Activated T-cell treated with anti-CD3 and anti-CD28 coated beads, Interleukin-2, amount 50 U/mL, for 72 hours (primary cell): ENCODE data around the gene RALGAPA1. TPM values are rescaled to one million over a fixed set of nuclear protein-coding genes. Genes with fewer than 3 reads are reported as not detected.
"Not testable (repeated sequence)": the region's sequence is repeated elsewhere in the genome, so short reads cannot be mapped to it uniquely, and the experiment has no call there.

Source experiments
- ATAC-seq, 2 donors: fragments of 150-1000 bp; cut with Tn5 transposase; replicated peaks in 1 of 2; 2 replicates each; pipeline ENCODE4 v1.10.0; 2021; ENCODE audit warnings: moderate library complexity in 2 of 2, mild to moderate bottlenecking in 1 of 2
- DNase-seq, 2 donors: peaks; one replicate each; pipeline ENCODE4 v3.0.0; 2021 to 2022; ENCODE audit warnings: mixed read lengths in 1 of 2
- H3K27ac Mint-ChIP-seq: one replicate; pipeline ENCODE4 v1.8.0; 2022; ENCODE audit warnings: mild to moderate bottlenecking, moderate library complexity, mixed read lengths
- H3K27me3 Mint-ChIP-seq: one replicate; pipeline ENCODE4 v1.8.0; 2022; ENCODE audit warnings: low read depth, mixed read lengths
- H3K36me3 Mint-ChIP-seq, 2 donors: one replicate each; pipeline ENCODE4 v1.8.0; 2022; ENCODE audit warnings: mixed read lengths in 2 of 2, mild to moderate bottlenecking in 1 of 2; ENCODE audit not compliant: insufficient read depth in 2 of 2
- H3K4me1 Mint-ChIP-seq: one replicate; pipeline ENCODE4 v1.8.0; 2022; ENCODE audit warnings: low read depth, mixed read lengths
- H3K4me3 Mint-ChIP-seq, 2 donors: one replicate each; pipeline ENCODE4 v1.8.0; 2022; ENCODE audit warnings: mild to moderate bottlenecking in 2 of 2, mixed read lengths in 2 of 2, moderate library complexity in 2 of 2
- H3K9me3 Mint-ChIP-seq, 2 donors: one replicate each; pipeline ENCODE4 v1.8.0; 2022; ENCODE audit warnings: mixed read lengths in 2 of 2
- total RNA-seq, 2 donors: library from RNA; stranded (reverse); gene quantifications; one replicate each; pipeline ENCODE4 v1.2.3, GENCODE V29; 2022

RALGAPA1 gene
- total RNA-seq, 2 donors from 2014 or later = 34.0 to 41.8 TPM

- not testable (repeated sequence) for H3K4me3 Mint-ChIP-seq, H3K27ac Mint-ChIP-seq, H3K4me1 Mint-ChIP-seq, DNase-seq, H3K9me3 Mint-ChIP-seq, ATAC-seq, H3K27me3 Mint-ChIP-seq
- H3K36me3 Mint-ChIP-seq = peaks cover 5 to 11% of the 10 kb centered on the region in 2 donors
Observed at GRCh38 chr14:35735163-35735562, 73.9 kb downstream of the RALGAPA1 start.

- not testable (repeated sequence) for H3K27ac Mint-ChIP-seq, H3K4me3 Mint-ChIP-seq, H3K27me3 Mint-ChIP-seq, H3K4me1 Mint-ChIP-seq, ATAC-seq, DNase-seq, H3K9me3 Mint-ChIP-seq
- peaks cover 5 to 11% of the 10 kb centered on the region in 2 donors for H3K36me3 Mint-ChIP-seq
Observed at GRCh38 chr14:35733510-35733909, 75.6 kb downstream of the RALGAPA1 start.

GRCh38 chr14:35730871-35731270 is 78.2 kb downstream of the RALGAPA1 start:
- H3K4me1 Mint-ChIP-seq = peaks cover 6% of the 10 kb centered on the region
- H3K27ac Mint-ChIP-seq = no peak overlapping the region

GRCh38 chr14:35727764-35728163 is 81.3 kb downstream of the RALGAPA1 start:
- H3K36me3 Mint-ChIP-seq = peaks cover 0 to 2% of the 10 kb centered on the region in 2 donors
- no peak overlapping the region for H3K4me3 Mint-ChIP-seq
- DNase-seq (no peak), ATAC-seq (no peak)
- peak overlapping the region; percentile 54 for H3K27ac Mint-ChIP-seq
- no peaks in the 10 kb centered on the region for H3K9me3 Mint-ChIP-seq
- no peaks in the 10 kb centered on the region for H3K4me1 Mint-ChIP-seq
- no peaks in the 10 kb centered on the region for H3K27me3 Mint-ChIP-seq

More at GRCh38 chr14:35730871-35731270, 78.2 kb downstream of the RALGAPA1 start:
- Mint-ChIP-seq H3K9me3 (no peaks in the 10 kb centered on the region), H3K27me3 (no peaks in the 10 kb centered on the region), H3K36me3 (peaks cover 3 to 11% of the 10 kb centered on the region in 2 donors), H3K4me3 (no peak overlapping the region)
- DNase-seq = no peak
- ATAC-seq = no peak

GRCh38 chr14:35725930-35726329 is 83.2 kb downstream of the RALGAPA1 start:
- Mint-ChIP-seq H3K36me3 (peaks cover 0 to 3% of the 10 kb centered on the region in 2 donors), H3K27me3 (no peaks in the 10 kb centered on the region)

GRCh38 chr14:35715079-35715478 is 94.0 kb downstream of the RALGAPA1 start:
- H3K4me1 Mint-ChIP-seq = no peaks in the 10 kb centered on the region
- H3K36me3 Mint-ChIP-seq = peaks cover 3 to 5% of the 10 kb centered on the region in 2 donors
- no peaks in the 10 kb centered on the region for H3K9me3 Mint-ChIP-seq
- H3K27ac Mint-ChIP-seq = no peak overlapping the region
- ATAC-seq (no peak), DNase-seq (no peak)
- H3K27me3 Mint-ChIP-seq = no peaks in the 10 kb centered on the region
- H3K4me3 Mint-ChIP-seq = no peak overlapping the region

More at GRCh38 chr14:35725930-35726329, 83.2 kb downstream of the RALGAPA1 start:
- no peak for ATAC-seq
- DNase-seq = no peak
- H3K4me1 Mint-ChIP-seq = no peaks in the 10 kb centered on the region
- H3K27ac Mint-ChIP-seq = peak overlapping the region; percentile 11
- no peak overlapping the region for H3K4me3 Mint-ChIP-seq
- H3K9me3 Mint-ChIP-seq = no peaks in the 10 kb centered on the region

GRCh38 chr14:35712466-35712865 is 96.6 kb downstream of the RALGAPA1 start:
- Mint-ChIP-seq H3K27me3 (no peaks in the 10 kb centered on the region), H3K36me3 (peaks cover 3 to 5% of the 10 kb centered on the region in 2 donors), H3K9me3 (no peaks in the 10 kb centered on the region), H3K4me3 (no peak overlapping the region), H3K4me1 (no peaks in the 10 kb centered on the region), H3K27ac (no peak overlapping the region)
- ATAC-seq (no peak), DNase-seq (no peak)

GRCh38 chr14:35708062-35708461 is 101.0 kb downstream of the RALGAPA1 start:
- Mint-ChIP-seq H3K27me3 (no peaks in the 10 kb centered on the region), H3K36me3 (peaks cover 0 to 1% of the 10 kb centered on the region in 2 donors), H3K4me1 (peaks cover 5% of the 10 kb centered on the region), H3K9me3 (no peaks in the 10 kb centered on the region), H3K27ac (no peak overlapping the region), H3K4me3 (no peak overlapping the region)
- DNase-seq = no peak
- no peak for ATAC-seq

- DNase-seq (no peak), ATAC-seq (no peak)
- no peaks in the 10 kb centered on the region for H3K9me3 Mint-ChIP-seq
- H3K27me3 Mint-ChIP-seq = no peaks in the 10 kb centered on the region
- peak overlapping the region; percentile 10 for H3K27ac Mint-ChIP-seq
- peaks cover 0 to 1% of the 10 kb centered on the region in 2 donors for H3K36me3 Mint-ChIP-seq
- no peak overlapping the region for H3K4me3 Mint-ChIP-seq
- peaks cover 5% of the 10 kb centered on the region for H3K4me1 Mint-ChIP-seq
Observed at GRCh38 chr14:35705636-35706035, 103.5 kb downstream of the RALGAPA1 start.

GRCh38 chr14:35704793-35705493 is 104.2 kb downstream of the RALGAPA1 start:
- peak in 1 of 2 donors; percentile 43 for ATAC-seq
- H3K9me3 Mint-ChIP-seq = no peaks in the 10 kb centered on the region
- no peaks in the 10 kb centered on the region for H3K27me3 Mint-ChIP-seq
- no peak overlapping the region for H3K27ac Mint-ChIP-seq
- H3K36me3 Mint-ChIP-seq = peaks cover 0 to 1% of the 10 kb centered on the region in 2 donors
- no peak overlapping the region for H3K4me3 Mint-ChIP-seq
- DNase-seq = no peak
- H3K4me1 Mint-ChIP-seq = peaks cover 5% of the 10 kb centered on the region

- no peak for DNase-seq
- H3K27ac Mint-ChIP-seq = no peak overlapping the region
- ATAC-seq = no peak
- no peak overlapping the region for H3K4me3 Mint-ChIP-seq
- no peaks in the 10 kb centered on the region for H3K36me3 Mint-ChIP-seq
- peaks cover 11% of the 10 kb centered on the region for H3K4me1 Mint-ChIP-seq
- no peaks in the 10 kb centered on the region for H3K27me3 Mint-ChIP-seq
- H3K9me3 Mint-ChIP-seq = no peaks in the 10 kb centered on the region
Observed at GRCh38 chr14:35701531-35701930, 107.6 kb downstream of the RALGAPA1 start.

GRCh38 chr14:35699791-35700444 is 109.2 kb downstream of the RALGAPA1 start:
- no peak for DNase-seq
- H3K27ac Mint-ChIP-seq = no peak overlapping the region
- ATAC-seq = no peak
- H3K36me3 Mint-ChIP-seq = no peaks in the 10 kb centered on the region
- no peak overlapping the region for H3K4me3 Mint-ChIP-seq
- H3K9me3 Mint-ChIP-seq = no peaks in the 10 kb centered on the region
- H3K27me3 Mint-ChIP-seq = no peaks in the 10 kb centered on the region
- peaks cover 9% of the 10 kb centered on the region for H3K4me1 Mint-ChIP-seq

GRCh38 chr14:35696575-35696974 is 112.5 kb downstream of the RALGAPA1 start:
- Mint-ChIP-seq H3K9me3 (no peaks in the 10 kb centered on the region), H3K36me3 (no peaks in the 10 kb centered on the region), H3K4me1 (peaks cover 9% of the 10 kb centered on the region), H3K4me3 (no peak overlapping the region), H3K27ac (peak overlapping the region; percentile 59), H3K27me3 (no peaks in the 10 kb centered on the region)
- ATAC-seq (no peak), DNase-seq (no peak)
